ENCODE results near the gene PPP4R1.

DNA sequence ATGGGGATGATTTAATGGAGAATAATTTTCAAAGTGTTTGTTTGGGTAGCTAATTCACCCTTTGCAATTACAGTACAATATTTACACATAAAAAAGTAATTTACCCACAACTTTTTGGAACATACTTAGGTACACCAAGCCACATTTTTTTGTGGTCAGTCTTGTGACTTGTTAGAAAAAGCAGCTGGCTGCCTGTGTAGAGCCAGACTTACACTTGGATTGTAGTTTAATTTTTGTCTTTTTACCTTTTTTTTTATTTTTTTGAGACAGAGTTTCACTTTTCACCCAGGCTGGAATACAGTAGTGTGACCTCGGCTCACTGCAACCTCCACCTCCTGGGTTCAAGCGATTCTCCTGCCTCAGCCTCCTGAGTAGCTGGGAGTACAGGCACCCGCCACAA, 93.7 kb downstream of the PPP4R1 start:
- TF ChIP-seq, protein P1, sequence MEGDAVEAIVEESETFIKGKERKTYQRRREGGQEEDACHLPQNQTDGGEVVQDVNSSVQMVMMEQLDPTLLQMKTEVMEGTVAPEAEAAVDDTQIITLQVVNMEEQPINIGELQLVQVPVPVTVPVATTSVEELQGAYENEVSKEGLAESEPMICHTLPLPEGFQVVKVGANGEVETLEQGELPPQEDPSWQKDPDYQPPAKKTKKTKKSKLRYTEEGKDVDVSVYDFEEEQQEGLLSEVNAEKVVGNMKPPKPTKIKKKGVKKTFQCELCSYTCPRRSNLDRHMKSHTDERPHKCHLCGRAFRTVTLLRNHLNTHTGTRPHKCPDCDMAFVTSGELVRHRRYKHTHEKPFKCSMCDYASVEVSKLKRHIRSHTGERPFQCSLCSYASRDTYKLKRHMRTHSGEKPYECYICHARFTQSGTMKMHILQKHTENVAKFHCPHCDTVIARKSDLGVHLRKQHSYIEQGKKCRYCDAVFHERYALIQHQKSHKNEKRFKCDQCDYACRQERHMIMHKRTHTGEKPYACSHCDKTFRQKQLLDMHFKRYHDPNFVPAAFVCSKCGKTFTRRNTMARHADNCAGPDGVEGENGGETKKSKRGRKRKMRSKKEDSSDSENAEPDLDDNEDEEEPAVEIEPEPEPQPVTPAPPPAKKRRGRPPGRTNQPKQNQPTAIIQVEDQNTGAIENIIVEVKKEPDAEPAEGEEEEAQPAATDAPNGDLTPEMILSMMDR (IDR thresholded peaks at IDR 0.05; ENCODE audit: insufficient read depth, low read depth, low read length): no peak
- no peak for TF ChIP-seq EZH2 (IDR thresholded peaks at IDR 0.05; ENCODE audit: insufficient read depth, low read length)

Data from astrocyte (in vitro differentiated cells and primary cell).